Cardiac ventricle fibroblast (primary cell): ENCODE measurements around the gene TRABD2B. TPM values are rescaled to one million over a fixed set of nuclear protein-coding genes. Genes with fewer than 3 reads are reported as not detected.

Experiments used
- total RNA-seq: library from RNA; depleted of rRNA; stranded (reverse); fragments of >200 nt; gene quantifications from 2 replicates; pipeline ENCODE4 v1.2.3, GENCODE V29; 2015

TRABD2B gene
- 0.44 and 0.69 TPM in 2 replicates for total RNA-seq

DNA sequence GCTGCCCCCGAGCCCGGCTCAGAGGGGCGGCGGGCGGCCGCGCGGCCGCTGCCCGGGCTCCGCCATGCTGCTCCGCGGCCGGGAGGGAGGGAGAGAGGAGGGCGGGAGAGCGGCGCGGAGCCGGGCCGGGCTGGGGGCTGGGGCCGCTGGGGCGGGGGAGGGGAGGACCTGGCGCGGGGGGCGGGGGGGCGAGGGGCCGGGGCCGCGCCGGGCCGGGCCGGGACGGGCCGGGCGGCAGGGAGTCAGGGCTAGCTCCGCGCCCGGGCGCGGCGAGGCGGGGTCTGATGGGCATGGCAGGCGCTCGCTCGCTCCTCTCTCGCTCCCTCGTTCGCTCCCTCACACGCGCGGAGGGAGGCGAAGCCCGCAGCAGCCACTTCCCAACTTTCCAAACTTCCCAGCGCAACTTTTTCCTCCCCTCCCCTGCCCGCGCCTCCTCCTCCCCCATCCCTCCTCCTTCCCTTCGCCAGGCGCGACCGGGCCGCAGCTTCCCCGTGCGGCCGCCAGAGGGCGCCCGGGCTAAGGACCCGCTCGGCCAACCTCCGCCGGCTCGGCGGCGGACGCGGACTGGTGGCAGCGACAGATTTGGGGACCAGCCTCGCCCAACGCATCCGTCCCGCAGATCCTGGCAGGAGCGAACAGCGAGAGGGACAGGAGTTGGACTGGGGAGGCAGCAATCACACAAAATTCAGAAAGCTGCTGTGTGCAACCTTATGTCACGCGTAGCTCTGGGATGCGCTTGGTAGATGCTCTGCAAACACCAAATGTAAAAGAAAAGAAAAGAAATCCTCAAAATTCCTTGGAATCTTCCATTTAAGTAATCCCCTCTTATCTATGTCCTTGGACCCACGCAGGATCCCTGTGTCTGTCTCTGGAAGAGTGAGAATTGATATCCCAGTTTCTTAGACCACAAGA, at the start of gene TRABD2B:
Gene TRABD2B (minus strand): TSS at position 97 of the 912 bp plus-strand sequence.

Other genes starting within 250 kb of the TRABD2B start
- gene SLC5A9, start 225.3 kb upstream of the TRABD2B start, total RNA-seq: not detected in 2 replicates